Measurements from ENCODE around the gene ZBTB7A.

Gene ZBTB7A

DNA sequence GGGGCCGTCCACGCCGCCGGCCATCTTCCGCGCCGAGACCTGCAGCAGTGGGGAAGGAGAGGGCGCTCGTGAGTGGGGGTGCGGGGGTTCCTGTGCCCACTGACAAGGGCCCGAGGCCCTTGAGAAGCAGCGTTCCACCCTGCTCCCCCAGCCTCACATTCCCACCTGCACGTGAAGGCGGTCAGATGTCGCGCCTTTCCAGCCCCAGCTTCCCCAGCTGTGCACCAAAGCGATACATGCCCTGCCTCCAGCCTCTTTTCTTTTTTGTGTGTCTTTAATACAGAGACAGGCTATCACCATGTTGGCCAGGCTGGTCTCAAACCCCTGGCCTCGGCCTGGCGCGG is 11.5 kb downstream of the ZBTB7A start:
- Histone ChIP-seq H4K20me1 (ENCODE audit: insufficient read depth, low read length) (peaks cover 89% of the 10 kb centered on the region), H2AFZ (ENCODE audit: low read depth, low read length) (no peak overlapping the region), H3K79me2 (ENCODE audit: insufficient read depth, low read length) (peaks cover 97% of the 10 kb centered on the region), H3K36me3 (ENCODE audit: insufficient read depth, low read length) (peaks cover 63% of the 10 kb centered on the region), H3K9me3 (ENCODE audit: insufficient read depth, low read length, severe bottlenecking) (no peaks in the 10 kb centered on the region), H3K27ac (ENCODE audit: low read length) (no peak overlapping the region), H3K27me3 (ENCODE audit: insufficient read depth, low read length, poor library complexity) (no peaks in the 10 kb centered on the region), H3K4me2 (ENCODE audit: insufficient read depth, low read length) (no peak overlapping the region), H3K4me3 (ENCODE audit: low read depth in 1 of 2, low read length in 2 of 2) (no peak overlapping the region), H3K4me1 (ENCODE audit: insufficient read depth, low read length) (no peaks in the 10 kb centered on the region), H3K9ac (ENCODE audit: low read depth, low read length) (no peak overlapping the region)
- TF ChIP-seq, protein P1, sequence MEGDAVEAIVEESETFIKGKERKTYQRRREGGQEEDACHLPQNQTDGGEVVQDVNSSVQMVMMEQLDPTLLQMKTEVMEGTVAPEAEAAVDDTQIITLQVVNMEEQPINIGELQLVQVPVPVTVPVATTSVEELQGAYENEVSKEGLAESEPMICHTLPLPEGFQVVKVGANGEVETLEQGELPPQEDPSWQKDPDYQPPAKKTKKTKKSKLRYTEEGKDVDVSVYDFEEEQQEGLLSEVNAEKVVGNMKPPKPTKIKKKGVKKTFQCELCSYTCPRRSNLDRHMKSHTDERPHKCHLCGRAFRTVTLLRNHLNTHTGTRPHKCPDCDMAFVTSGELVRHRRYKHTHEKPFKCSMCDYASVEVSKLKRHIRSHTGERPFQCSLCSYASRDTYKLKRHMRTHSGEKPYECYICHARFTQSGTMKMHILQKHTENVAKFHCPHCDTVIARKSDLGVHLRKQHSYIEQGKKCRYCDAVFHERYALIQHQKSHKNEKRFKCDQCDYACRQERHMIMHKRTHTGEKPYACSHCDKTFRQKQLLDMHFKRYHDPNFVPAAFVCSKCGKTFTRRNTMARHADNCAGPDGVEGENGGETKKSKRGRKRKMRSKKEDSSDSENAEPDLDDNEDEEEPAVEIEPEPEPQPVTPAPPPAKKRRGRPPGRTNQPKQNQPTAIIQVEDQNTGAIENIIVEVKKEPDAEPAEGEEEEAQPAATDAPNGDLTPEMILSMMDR (IDR thresholded peaks at IDR 0.05; ENCODE audit: borderline replicate concordance, extremely low read depth, low read length, poor library complexity, severe bottlenecking) = no peak
- no peak for TF ChIP-seq EZH2 (IDR thresholded peaks at IDR 0.05; ENCODE audit: borderline replicate concordance, low read depth, low read length, severe bottlenecking)
- no peak for ATAC-seq (ENCODE audit: insufficient read depth, low read depth)
- no peak for DNase-seq

DNA sequence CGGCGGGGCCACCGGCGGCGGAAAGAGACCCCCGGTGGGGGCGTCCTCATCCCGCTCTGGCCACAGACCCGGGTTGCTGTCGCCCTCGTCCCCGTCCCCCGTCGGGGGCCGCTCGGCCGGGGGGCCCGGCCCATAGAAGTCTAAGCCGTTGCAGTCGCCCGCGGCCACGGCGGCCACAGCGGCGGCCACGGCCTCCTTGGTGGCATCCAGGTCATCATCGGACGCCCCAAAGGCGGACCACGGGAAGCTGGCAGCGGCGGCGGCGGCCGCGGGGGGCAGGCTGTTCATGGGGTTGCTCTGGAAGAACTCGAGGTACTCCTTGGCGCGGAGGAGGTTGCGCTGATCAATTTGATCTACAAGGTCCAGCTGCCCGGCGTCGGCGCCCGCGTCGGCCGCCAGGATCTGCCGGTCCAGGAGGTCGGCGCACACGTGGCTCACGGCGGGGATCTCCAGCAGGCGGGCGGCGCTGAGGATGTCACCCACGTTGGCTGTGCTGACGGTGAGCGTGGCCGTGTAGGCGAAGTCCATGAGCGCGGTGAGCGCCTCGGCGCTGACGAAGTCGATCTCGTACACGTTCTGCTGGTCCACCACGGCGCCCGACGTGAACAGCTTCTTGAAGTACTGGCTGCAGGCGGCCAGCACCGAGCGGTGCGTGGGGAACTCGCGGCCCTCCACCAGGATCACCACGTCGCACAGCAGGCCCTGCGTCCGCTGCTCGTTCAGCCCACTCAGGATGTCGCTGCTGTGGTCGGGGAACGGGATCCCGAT is 12.1 kb downstream of the ZBTB7A start:
- H4K20me1 ChIP-seq (ENCODE audit: insufficient read depth, low read length) = peaks cover 88% of the 10 kb centered on the region
- H3K79me2 ChIP-seq (ENCODE audit: insufficient read depth, low read length) = peaks cover 97% of the 10 kb centered on the region
- H3K27me3 ChIP-seq (ENCODE audit: insufficient read depth, low read length, poor library complexity) = no peaks in the 10 kb centered on the region
- peaks cover 66% of the 10 kb centered on the region for H3K36me3 ChIP-seq (ENCODE audit: insufficient read depth, low read length)
- no peak overlapping the region for H3K9ac ChIP-seq (ENCODE audit: low read depth, low read length)
- DNase-seq (no peak), ATAC-seq (ENCODE audit: insufficient read depth, low read depth) (no peak)
- H2AFZ ChIP-seq (ENCODE audit: low read depth, low read length) = no peak overlapping the region
- TF ChIP-seq, protein P1 (IDR thresholded peaks at IDR 0.05; ENCODE audit: borderline replicate concordance, extremely low read depth, low read length, poor library complexity, severe bottlenecking) = no peak
- no peak for TF ChIP-seq EZH2 (IDR thresholded peaks at IDR 0.05; ENCODE audit: borderline replicate concordance, low read depth, low read length, severe bottlenecking)
- H3K4me3 ChIP-seq (ENCODE audit: low read depth in 1 of 2, low read length in 2 of 2) = no peak overlapping the region
- H3K9me3 ChIP-seq (ENCODE audit: insufficient read depth, low read length, severe bottlenecking) = no peaks in the 10 kb centered on the region
- no peak overlapping the region for H3K27ac ChIP-seq (ENCODE audit: low read length)
- no peaks in the 10 kb centered on the region for H3K4me1 ChIP-seq (ENCODE audit: insufficient read depth, low read length)
- H3K4me2 ChIP-seq (ENCODE audit: insufficient read depth, low read length) = no peak overlapping the region

DNA sequence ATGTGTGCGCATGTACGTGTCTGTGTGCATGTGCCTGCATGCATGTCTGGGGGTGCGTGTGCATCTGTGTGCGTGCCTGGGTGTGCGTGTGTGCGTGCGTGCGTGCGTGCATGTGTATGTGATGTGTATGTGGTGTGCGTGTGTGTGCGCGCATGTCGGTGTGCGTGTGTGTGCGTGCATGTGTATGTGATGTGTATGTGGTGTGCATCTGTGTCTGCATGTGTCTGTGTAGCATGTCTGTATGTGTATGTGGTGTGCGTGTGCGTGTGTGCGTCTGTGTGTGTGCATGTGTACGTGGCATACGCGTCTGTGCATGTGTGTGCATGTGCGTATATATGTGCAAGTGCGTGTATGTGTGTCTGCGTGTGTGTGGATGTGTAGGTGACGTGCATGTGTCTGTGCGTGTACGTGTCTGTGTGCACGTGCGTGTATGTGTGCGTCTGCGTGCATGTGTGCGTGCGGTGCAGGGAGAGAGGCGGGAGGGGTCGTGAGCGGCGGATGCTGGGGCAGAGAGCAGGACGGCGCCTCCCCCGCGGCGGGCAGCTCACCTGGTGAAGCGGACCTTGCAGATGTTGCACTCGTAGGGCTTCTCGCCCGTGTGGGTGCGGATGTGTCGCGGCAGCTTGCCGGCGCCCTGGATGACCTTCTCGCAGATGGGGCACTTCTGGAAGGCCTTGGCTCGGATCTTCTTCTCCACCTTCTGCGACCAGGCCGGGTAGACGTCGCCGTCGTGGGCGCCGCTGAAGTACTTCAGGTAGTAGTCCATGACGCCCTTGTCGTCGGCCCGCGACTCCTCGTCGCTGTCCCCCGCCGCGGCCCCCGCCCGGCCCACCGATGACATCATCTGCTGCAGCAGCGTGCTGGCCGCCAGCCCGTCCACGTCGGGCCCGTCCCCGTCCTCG is 13.0 kb downstream of the ZBTB7A start:
- TF ChIP-seq EZH2 (IDR thresholded peaks at IDR 0.05; ENCODE audit: borderline replicate concordance, low read depth, low read length, severe bottlenecking) = no peak
- TF ChIP-seq, protein P1 (IDR thresholded peaks at IDR 0.05; ENCODE audit: borderline replicate concordance, extremely low read depth, low read length, poor library complexity, severe bottlenecking) = no peak
- ATAC-seq (ENCODE audit: insufficient read depth, low read depth) (no peak), DNase-seq (no peak)
- Histone ChIP-seq H3K4me2 (ENCODE audit: insufficient read depth, low read length) (no peak overlapping the region), H4K20me1 (ENCODE audit: insufficient read depth, low read length) (peaks cover 88% of the 10 kb centered on the region), H2AFZ (ENCODE audit: low read depth, low read length) (no peak overlapping the region), H3K9ac (ENCODE audit: low read depth, low read length) (no peak overlapping the region), H3K4me1 (ENCODE audit: insufficient read depth, low read length) (no peaks in the 10 kb centered on the region), H3K27me3 (ENCODE audit: insufficient read depth, low read length, poor library complexity) (no peaks in the 10 kb centered on the region), H3K79me2 (ENCODE audit: insufficient read depth, low read length) (peaks cover 96% of the 10 kb centered on the region), H3K27ac (ENCODE audit: low read length) (no peak overlapping the region), H3K36me3 (ENCODE audit: insufficient read depth, low read length) (peaks cover 72% of the 10 kb centered on the region), H3K4me3 (ENCODE audit: low read depth in 1 of 2, low read length in 2 of 2) (no peak overlapping the region), H3K9me3 (ENCODE audit: insufficient read depth, low read length, severe bottlenecking) (no peaks in the 10 kb centered on the region)

All from DND-41 (cell line).